GM12878 (cell line): ENCODE data around the gene PHF20. TPM values are rescaled to one million over a fixed set of nuclear protein-coding genes. Genes with fewer than 3 reads are reported as not detected.

ENCODE experiments used
- ASH2L ChIP-seq: fragments of 300-600, 200-600 bp; sonication (generic); IDR thresholded peaks from 2 replicates; pipeline ENCODE4 v1.6.1; 2017; ENCODE audit warnings: low read depth, mild to moderate bottlenecking, borderline replicate concordance
- EP300 ChIP-seq, 2 experiments: fragments of 150-350 bp in 1 of 2; IDR thresholded peaks; 2 replicates each; pipeline ENCODE4 v1.6.1; 2011 to 2012; ENCODE audit warnings: low read depth in 2 of 2, low read length in 2 of 2, borderline replicate concordance in 1 of 2, improper control_type of control experiment in 1 of 2, inconsistent platforms in 1 of 2; ENCODE audit not compliant: control insufficient read depth in 1 of 2
- ESRRA ChIP-seq: IDR thresholded peaks from 2 replicates; pipeline ENCODE4 v1.6.1; 2012; ENCODE audit warnings: mild to moderate bottlenecking, low read length, improper control_type of control experiment
- GABPA ChIP-seq: IDR thresholded peaks from 2 replicates; pipeline ENCODE4 v1.6.1; 2014; ENCODE audit warnings: antibody characterized with exemption, low read depth, mild to moderate bottlenecking, inconsistent platforms
- HSF1 ChIP-seq: fragments of 150-350 bp; IDR thresholded peaks from 2 replicates; pipeline ENCODE4 v1.6.1; 2014; ENCODE audit warnings: mild to moderate bottlenecking, low read depth, low read length
- MAX ChIP-seq: IDR thresholded peaks from 2 replicates; pipeline ENCODE4 v1.6.1; 2012; ENCODE audit warnings: low read depth, low read length, improper control_type of control experiment
- MLLT1 ChIP-seq: fragments of 450-650 bp; IDR thresholded peaks from 2 replicates; pipeline ENCODE4 v1.6.1; 2016; ENCODE audit warnings: mild to moderate bottlenecking
- MTA3 ChIP-seq: IDR thresholded peaks from 2 replicates; pipeline ENCODE4 v1.6.1; 2012; ENCODE audit warnings: low read length, inconsistent platforms, borderline replicate concordance
- NFXL1 ChIP-seq: fragments of 450-650 bp; IDR thresholded peaks from 2 replicates; pipeline ENCODE4 v1.6.1; 2017; ENCODE audit warnings: antibody characterized with exemption, mild to moderate bottlenecking, borderline replicate concordance
- NR2F1 ChIP-seq: fragments of 450-650 bp; conservative IDR thresholded peaks from 2 replicates; pipeline ENCODE4 v1.6.1; 2017; ENCODE audit warnings: mild to moderate bottlenecking
- POLR2A ChIP-seq: IDR thresholded peaks from 2 replicates; pipeline ENCODE4 v1.6.1; 2011; ENCODE audit warnings: low read depth, mild to moderate bottlenecking, low read length
- POLR2AphosphoS2 ChIP-seq: IDR thresholded peaks from 2 replicates; pipeline ENCODE4 v1.6.1; 2011; ENCODE audit warnings: low read depth, mild to moderate bottlenecking, low read length, improper control_type of control experiment, moderate library complexity
- POU2F2 ChIP-seq: IDR thresholded peaks from 3 replicates; pipeline ENCODE4 v1.6.1; 2011; ENCODE audit warnings: low read depth, mild to moderate bottlenecking, low read length, borderline replicate concordance
- PRDM15 ChIP-seq: fragments of 450-650 bp; formaldehyde crosslinking; IDR thresholded peaks from 2 replicates; pipeline ENCODE4 v1.4.0; 2020; ENCODE audit warnings: mild to moderate bottlenecking, moderate library complexity
- SMAD1 ChIP-seq: fragments of 450-650 bp; IDR thresholded peaks from 2 replicates; pipeline ENCODE4 v1.6.1; 2018; ENCODE audit warnings: mild to moderate bottlenecking, low read depth; ENCODE audit not compliant: partially characterized antibody
- SMC3 ChIP-seq: IDR thresholded peaks from 2 replicates; pipeline ENCODE4 v1.6.1; 2011; ENCODE audit warnings: low read length, improper control_type of control experiment, borderline replicate concordance
- SRF ChIP-seq, 2 experiments: IDR thresholded peaks; 2 replicates each; pipeline ENCODE4 v1.6.1; 2011; ENCODE audit warnings: low read depth in 2 of 2, low read length in 2 of 2, mild to moderate bottlenecking in 1 of 2, moderate library complexity in 1 of 2
- STAT3 ChIP-seq: IDR thresholded peaks from 2 replicates; pipeline ENCODE4 v1.6.1; 2011; ENCODE audit warnings: low read depth, low read length, improper control_type of control experiment
- ZZZ3 ChIP-seq: IDR thresholded peaks from 2 replicates; pipeline ENCODE4 v1.6.1; 2011; ENCODE audit warnings: low read depth; ENCODE audit not compliant: control insufficient read depth, insufficient read length
- polyA plus RNA-seq, 11 experiments: library from polyadenylated mRNA; depleted of rRNA in 4 of 11; unstranded in 6 of 11; stranded (reverse) in 5 of 11; fragments of >200 nt; fragmentation: Nextera tagmentation in 4 of 11; fragmentation: Illumina TruSeq in 1 of 11; extraction: Ambion mirVana in 4 of 11; extraction: Trizol in 1 of 11; gene quantifications; 1 replicate in 1 of 11; 2 replicates in 10 of 11; pipeline versions ENCODE4 v1.2.1 to v1.2.3, GENCODE V29; 2011 to 2016; ENCODE audit warnings: inconsistent platforms in 2 of 11, missing spikeins in 2 of 11, low read depth in 1 of 11
- total RNA-seq, 4 experiments: library from RNA; depleted of rRNA in 3 of 4; stranded (reverse); fragments of >200 nt in 3 of 4; fragmentation: Illumina TruSeq in 1 of 4; extraction: Trizol in 1 of 4; gene quantifications; 2 replicates each; pipeline versions ENCODE4 v1.2.1 to v1.2.3, GENCODE V29; 2013 to 2021
- TF ChIP-seq, protein P1 (sequence below): fragments of 450-650 bp; IDR thresholded peaks from 2 replicates; pipeline ENCODE4 v1.6.1; 2016; ENCODE audit warnings: mild to moderate bottlenecking

Gene PHF20
- total and polyA plus RNA-seq, 10 of the 15 experiments (the other 5 are each of a cell fraction or from before 2014, with no cell fraction given) = 31.6 to 91.2 (median 46.8) TPM

GRCh38 chr20:35742741-35743523, 28.9 kb upstream of the PHF20 start (continued):
- TF ChIP-seq, protein P1, sequence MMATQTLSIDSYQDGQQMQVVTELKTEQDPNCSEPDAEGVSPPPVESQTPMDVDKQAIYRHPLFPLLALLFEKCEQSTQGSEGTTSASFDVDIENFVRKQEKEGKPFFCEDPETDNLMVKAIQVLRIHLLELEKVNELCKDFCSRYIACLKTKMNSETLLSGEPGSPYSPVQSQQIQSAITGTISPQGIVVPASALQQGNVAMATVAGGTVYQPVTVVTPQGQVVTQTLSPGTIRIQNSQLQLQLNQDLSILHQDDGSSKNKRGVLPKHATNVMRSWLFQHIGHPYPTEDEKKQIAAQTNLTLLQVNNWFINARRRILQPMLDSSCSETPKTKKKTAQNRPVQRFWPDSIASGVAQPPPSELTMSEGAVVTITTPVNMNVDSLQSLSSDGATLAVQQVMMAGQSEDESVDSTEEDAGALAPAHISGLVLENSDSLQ = no peak
- TF ChIP-seq ZZZ3 = no peak
- no peak for TF ChIP-seq HSF1
- no peak for TF ChIP-seq STAT3
- TF ChIP-seq MTA3 = peak; percentile 64; the same call in 1 of the 2 replicates
- no peak for TF ChIP-seq NFXL1
- TF ChIP-seq POLR2AphosphoS2 = peak; percentile 33
- no peak; the same call in 1 of the 2 replicates for TF ChIP-seq MLLT1
- TF ChIP-seq NR2F1 = peak; percentile 67
- peak; percentile 91; the same call in 1 of the 2 replicates for TF ChIP-seq ESRRA
- no peak for TF ChIP-seq ASH2L
- TF ChIP-seq PRDM15 (CRISPR knock-in tag) = no peak
- TF ChIP-seq POU2F2 = 0 out of 3 replicates have a peak, but pooled peaks have one; percentile 36
- no peak for TF ChIP-seq GABPA
- no peak for TF ChIP-seq SMC3
- TF ChIP-seq SMAD1 = no peak
- 0 out of 4 replicates have a peak, but pooled peaks of 1 of the 2 experiments have one; percentile 8 for TF ChIP-seq EP300 (IDR thresholded peaks at IDR 0.05; ENCODE audit: borderline replicate concordance in 1 of 2, control insufficient read depth in 1 of 2, low read depth in 2 of 2, low read length in 2 of 2)
- no peak for TF ChIP-seq MAX
- TF ChIP-seq SRF (IDR thresholded peaks at IDR 0.05; ENCODE audit: low read depth in 2 of 2, low read length in 2 of 2) = no peak
- TF ChIP-seq POLR2A = peak; percentile 46; the same call in 1 of the 2 replicates
